ENCODE data around the gene PGA5. TPM values are rescaled to one million over a fixed set of nuclear protein-coding genes. Genes with fewer than 3 reads are reported as not detected.

Gene PGA5
- polyA plus RNA-seq, 1 donor from 2014 or later: not detected

GRCh38 chr11:61273178-61274078 is 32.5 kb downstream of the PGA5 start:
- H3K4me3 ChIP-seq (ENCODE audit: low read length): no peak overlapping the region
- TF ChIP-seq MXI1 (conservative IDR thresholded peaks at IDR 0.05; ENCODE audit: poor library complexity, severe bottlenecking) (no peak), POLR2AphosphoS5 (IDR thresholded peaks at IDR 0.05) (no peak), SMC3 (conservative IDR thresholded peaks at IDR 0.05; ENCODE audit: poor library complexity) (no peak), EZH2 (IDR thresholded peaks at IDR 0.05; ENCODE audit: borderline replicate concordance, insufficient read depth, low read length, poor library complexity, severe bottlenecking) (no peak), EP300 (conservative IDR thresholded peaks at IDR 0.05; ENCODE audit: poor library complexity, severe bottlenecking) (no peak), RAD21 (conservative IDR thresholded peaks at IDR 0.05) (no peak), REST (IDR thresholded peaks at IDR 0.05; ENCODE audit: borderline replicate concordance) (no peak), CTCF (IDR thresholded peaks at IDR 0.05; ENCODE audit: poor library complexity, severe bottlenecking) (no peak), TAF1 (IDR thresholded peaks at IDR 0.05; ENCODE audit: low read depth) (no peak)
- H3F3A ChIP-seq (ENCODE audit: insufficient read depth, low read length, poor library complexity, severe bottlenecking): no peaks in the 10 kb centered on the region
- no peaks in the 10 kb centered on the region for H3K27me3 ChIP-seq (ENCODE audit: insufficient read depth, low read depth, low read length)
- H3K9me2 ChIP-seq (ENCODE audit: insufficient read depth, low read length): no peaks in the 10 kb centered on the region
- no peaks in the 10 kb centered on the region for H4K20me1 ChIP-seq (ENCODE audit: insufficient read depth)
- no peak overlapping the region for H2AFZ ChIP-seq (ENCODE audit: low read depth, low read length)
- no peaks in the 10 kb centered on the region for H3K9me3 ChIP-seq (ENCODE audit: low read length)
- H3K79me2 ChIP-seq (replicated peaks; ENCODE audit: insufficient read depth, low read length): no peaks in the 10 kb centered on the region
- no peak overlapping the region for H3K27ac ChIP-seq (ENCODE audit: low read length)
- no peak overlapping the region for H3K4me2 ChIP-seq (ENCODE audit: low read length)
- no peaks in the 10 kb centered on the region for H3K36me3 ChIP-seq (ENCODE audit: insufficient read depth, low read length)
- H3K9ac ChIP-seq (ENCODE audit: low read length): no peak overlapping the region

GRCh38 chr11:61274084-61274483 is 33.1 kb downstream of the PGA5 start:
- Histone ChIP-seq H3K9me2 (ENCODE audit: insufficient read depth, low read length) (no peaks in the 10 kb centered on the region), H2AFZ (ENCODE audit: low read depth, low read length) (no peak overlapping the region), H3K9me3 (ENCODE audit: low read length) (no peaks in the 10 kb centered on the region), H3K36me3 (ENCODE audit: insufficient read depth, low read length) (no peaks in the 10 kb centered on the region), H3K27me3 (ENCODE audit: insufficient read depth, low read depth, low read length) (no peaks in the 10 kb centered on the region), H3K27ac (ENCODE audit: low read length) (no peak overlapping the region), H3K79me2 (replicated peaks; ENCODE audit: insufficient read depth, low read length) (no peaks in the 10 kb centered on the region), H4K20me1 (ENCODE audit: insufficient read depth) (no peaks in the 10 kb centered on the region), H3K4me3 (ENCODE audit: low read length) (no peak overlapping the region), H3K9ac (ENCODE audit: low read length) (no peak overlapping the region), H3F3A (ENCODE audit: insufficient read depth, low read length, poor library complexity, severe bottlenecking) (no peaks in the 10 kb centered on the region), H3K4me2 (ENCODE audit: low read length) (no peak overlapping the region)
- no peak for TF ChIP-seq CTCF (IDR thresholded peaks at IDR 0.05; ENCODE audit: poor library complexity, severe bottlenecking)
- no peak for TF ChIP-seq RAD21 (conservative IDR thresholded peaks at IDR 0.05)
- TF ChIP-seq TAF1 (IDR thresholded peaks at IDR 0.05; ENCODE audit: low read depth): no peak
- TF ChIP-seq MXI1 (conservative IDR thresholded peaks at IDR 0.05; ENCODE audit: poor library complexity, severe bottlenecking): no peak
- no peak for TF ChIP-seq POLR2AphosphoS5 (IDR thresholded peaks at IDR 0.05)
- TF ChIP-seq EP300 (conservative IDR thresholded peaks at IDR 0.05; ENCODE audit: poor library complexity, severe bottlenecking): no peak
- TF ChIP-seq REST (IDR thresholded peaks at IDR 0.05; ENCODE audit: borderline replicate concordance): no peak
- no peak for TF ChIP-seq EZH2 (IDR thresholded peaks at IDR 0.05; ENCODE audit: borderline replicate concordance, insufficient read depth, low read length, poor library complexity, severe bottlenecking)

All from neural cell (in vitro differentiated cells).